GM20431 (cell line): Measurements from ENCODE around the gene CCS.
"Not testable (repeated sequence)": the region's sequence is repeated elsewhere in the genome, so short reads cannot be mapped to it uniquely, and the experiment has no call there.

Experiments
- in situ Hi-C: fragments of 300-500 bp; cut with MseI, MboI; formaldehyde crosslinking; loops from one replicate; pipeline ENCODE4 v1.15.0; 2020; ENCODE audit warnings: low sequenced_read_pairs; ENCODE audit not compliant: unreplicated experiment

CCS gene

GRCh38 chr11:66585447-66585846 lies 7.5 kb upstream of the CCS start:
- in situ Hi-C loops: not testable (repeated sequence)

GRCh38 chr11:66586136-66586535 lies 6.8 kb upstream of the CCS start:
- in situ Hi-C loops: no loop called here

- in situ Hi-C loops: not testable (repeated sequence)
These were observed 3.7 kb upstream of the CCS start for GRCh38 chr11:66589315-66589714.

GRCh38 chr11:66589996-66590675 lies 2.8 kb upstream of the CCS start:
- in situ Hi-C loops: no loop called here

- in situ Hi-C loops: no loop called here
These were observed 1.8 kb upstream of the CCS start for GRCh38 chr11:66591175-66591574.

GRCh38 chr11:66593303-66593635 lies 284 bp downstream of the CCS start:
- in situ Hi-C loops: no loop called here

GRCh38 chr11:66593650-66594049 lies 665 bp downstream of the CCS start:
- in situ Hi-C loops: no loop called here

- in situ Hi-C loops: no loop called here
These were observed 2.4 kb downstream of the CCS start for GRCh38 chr11:66595245-66595904.

- in situ Hi-C loops: no loop called here
These were observed 6.0 kb downstream of the CCS start for GRCh38 chr11:66598993-66599392.

GRCh38 chr11:66600219-66600618 lies 7.2 kb downstream of the CCS start:
- in situ Hi-C loops: no loop called here

GRCh38 chr11:66600631-66601233 lies 7.7 kb downstream of the CCS start:
- in situ Hi-C loops: no loop called here

GRCh38 chr11:66603072-66603471 lies 10.1 kb downstream of the CCS start:
- in situ Hi-C loops: no loop called here

GRCh38 chr11:66604155-66604554 lies 11.2 kb downstream of the CCS start:
- in situ Hi-C loops: no loop called here

GRCh38 chr11:66606608-66607007 lies 13.6 kb downstream of the CCS start:
- in situ Hi-C loops: not testable (repeated sequence)

GRCh38 chr11:66607126-66607834 lies 14.3 kb downstream of the CCS start:
- in situ Hi-C loops: no loop called here

GRCh38 chr11:66609721-66610617 lies 17.0 kb downstream of the CCS start:
- in situ Hi-C loops: no loop called here

GRCh38 chr11:66612458-66612857 lies 19.5 kb downstream of the CCS start:
- in situ Hi-C loops: no loop called here

GRCh38 chr11:66614073-66614472 lies 21.1 kb downstream of the CCS start:
- in situ Hi-C loops: no loop called here

- in situ Hi-C loops: no loop called here
These were observed 23.6 kb downstream of the CCS start, which contains the start of gene RBM14 for GRCh38 chr11:66616379-66617154. Gene RBM14 (plus strand): TSS chr11:66616630. CDS start chr11:66616721, 91 bp downstream.
